HEK293 (cell line): ENCODE data around the gene GLMP.
A peak's percentile ranks its signal among the peaks of the same experiment; 100 is the strongest.

ENCODE experiments used
- CTCF ChIA-PET: fragments of 350-600 bp; formaldehyde crosslinking; extraction: SDS; loops from one replicate; lab custom pipeline; 2021; ENCODE audit warnings: antibody characterized with exemption; lab: Yijun Ruan, JAX
- POLR2A ChIA-PET: fragments of 300-600 bp; formaldehyde crosslinking; extraction: SDS; loops from one replicate; lab custom pipeline; 2020; ENCODE audit warnings: antibody characterized with exemption, inconsistent platforms; lab: Yijun Ruan, JAX
- H3K27ac ChIP-seq: fragments of 200-500 bp; sonication (Bioruptor generic); 2 replicates; pipeline ENCODE4 v1.5.1; 2014; ENCODE audit warnings: low read depth, low read length, control low read depth, inconsistent platforms; ENCODE audit errors: extremely low read depth
- H3K36me3 ChIP-seq, 2 experiments: fragments of 200-500 bp in 1 of 2; sonication (Bioruptor generic) in 1 of 2; 1 replicate in 1 of 2; 2 replicates in 1 of 2; pipeline ENCODE4 v1.5.1; 2014 to 2017; ENCODE audit warnings: inconsistent platforms in 2 of 2, low read length in 2 of 2; ENCODE audit not compliant: control insufficient read depth in 2 of 2, insufficient read depth in 1 of 2
- H3K4me1 ChIP-seq: fragments of 200-500 bp; sonication (Bioruptor generic); 2 replicates; pipeline ENCODE4 v1.5.1; 2014; ENCODE audit warnings: mild to moderate bottlenecking, low read length, inconsistent platforms; ENCODE audit not compliant: control insufficient read depth, insufficient read depth
- H3K4me3 ChIP-seq: 2 replicates; pipeline ENCODE4 v1.5.1; 2011; ENCODE audit warnings: low read depth, mild to moderate bottlenecking, control low read depth, low read length, moderate library complexity
- H3K9me3 ChIP-seq: fragments of 200-500 bp; sonication (Bioruptor generic); 2 replicates; pipeline ENCODE4 v1.5.1; 2014; ENCODE audit warnings: low read depth, low read length, inconsistent platforms; ENCODE audit not compliant: control insufficient read depth, insufficient read depth
- BCL6B ChIP-seq: fragments of 450-650 bp; formaldehyde crosslinking; IDR thresholded peaks from 2 replicates; pipeline ENCODE4 v1.5.1; 2017; ENCODE audit warnings: missing biosample characterization, missing genetic modification characterization
- EGR2 ChIP-seq: fragments of 450-650 bp; formaldehyde crosslinking; IDR thresholded peaks from 2 replicates; pipeline ENCODE4 v1.5.1; 2016; ENCODE audit warnings: low read depth, missing biosample characterization, missing genetic modification characterization
- PRDM6 ChIP-seq: fragments of 450-650 bp; formaldehyde crosslinking; IDR thresholded peaks from 2 replicates; pipeline ENCODE4 v1.5.1; 2017; ENCODE audit warnings: missing biosample characterization, missing genetic modification characterization
- REST ChIP-seq: fragments of 450-650 bp; formaldehyde crosslinking; IDR thresholded peaks from 2 replicates; pipeline ENCODE4 v1.5.1; 2016; ENCODE audit warnings: missing biosample characterization, missing genetic modification characterization
- ZBTB48 ChIP-seq: fragments of 450-650 bp; formaldehyde crosslinking; IDR thresholded peaks from 2 replicates; pipeline ENCODE4 v1.5.1; 2016; ENCODE audit warnings: missing biosample characterization, missing genetic modification characterization
- ZNF214 ChIP-seq: fragments of 450-650 bp; formaldehyde crosslinking; IDR thresholded peaks from 2 replicates; pipeline ENCODE4 v1.5.1; 2017; ENCODE audit warnings: missing biosample characterization, mild to moderate bottlenecking, missing genetic modification characterization, borderline replicate concordance
- ZNF221 ChIP-seq: fragments of 450-650 bp; formaldehyde crosslinking; IDR thresholded peaks from 2 replicates; pipeline ENCODE4 v1.5.1; 2017; ENCODE audit warnings: missing biosample characterization, missing genetic modification characterization, borderline replicate concordance
- ZNF324 ChIP-seq: fragments of 450-650 bp; formaldehyde crosslinking; IDR thresholded peaks from 2 replicates; pipeline ENCODE4 v1.5.1; 2016; ENCODE audit warnings: missing biosample characterization, missing genetic modification characterization
- ZNF335 ChIP-seq: fragments of 450-650 bp; formaldehyde crosslinking; conservative IDR thresholded peaks from 2 replicates; pipeline ENCODE4 v1.5.1; 2016; ENCODE audit warnings: missing biosample characterization, missing genetic modification characterization
- ZNF354C ChIP-seq: fragments of 450-650 bp; formaldehyde crosslinking; IDR thresholded peaks from 2 replicates; pipeline ENCODE4 v1.5.1; 2016; ENCODE audit warnings: missing biosample characterization, missing genetic modification characterization, low read depth, borderline replicate concordance
- ZNF394 ChIP-seq: fragments of 450-650 bp; formaldehyde crosslinking; IDR thresholded peaks from 2 replicates; pipeline ENCODE4 v1.5.1; 2016; ENCODE audit warnings: missing biosample characterization, missing genetic modification characterization, mild to moderate bottlenecking, moderate library complexity, borderline replicate concordance
- ZNF488 ChIP-seq: fragments of 450-650 bp; formaldehyde crosslinking; IDR thresholded peaks from 2 replicates; pipeline ENCODE4 v1.5.1; 2016; ENCODE audit warnings: missing biosample characterization, missing genetic modification characterization
- ZNF513 ChIP-seq: fragments of 450-650 bp; IDR thresholded peaks from 2 replicates; pipeline ENCODE4 v1.5.1; 2018; ENCODE audit warnings: missing biosample characterization, missing genetic modification characterization
- ZNF549 ChIP-seq: fragments of 450-650 bp; IDR thresholded peaks from 2 replicates; pipeline ENCODE4 v1.5.1; 2018; ENCODE audit warnings: missing biosample characterization, missing genetic modification characterization, mild to moderate bottlenecking, inconsistent platforms, moderate library complexity
- ZNF585B ChIP-seq: fragments of 450-650 bp; formaldehyde crosslinking; IDR thresholded peaks from 2 replicates; pipeline ENCODE4 v1.5.1; 2016; ENCODE audit warnings: missing biosample characterization, missing genetic modification characterization
- ZNF654 ChIP-seq: fragments of 450-650 bp; formaldehyde crosslinking; IDR thresholded peaks from 2 replicates; pipeline ENCODE4 v1.5.1; 2016; ENCODE audit warnings: low read depth, missing biosample characterization, missing genetic modification characterization
- ZNF660 ChIP-seq: fragments of 450-650 bp; IDR thresholded peaks from 2 replicates; pipeline ENCODE4 v1.5.1; 2018; ENCODE audit warnings: missing biosample characterization, mild to moderate bottlenecking, missing genetic modification characterization
- ZNF707 ChIP-seq: fragments of 450-650 bp; formaldehyde crosslinking; IDR thresholded peaks from 2 replicates; pipeline ENCODE4 v1.5.1; 2016; ENCODE audit warnings: missing biosample characterization, missing genetic modification characterization

The GLMP gene

GRCh38 chr1:156320560-156320959 lies 25.1 kb upstream of the GLMP start:
- POLR2A ChIA-PET = interaction anchor here (1.4 kb wide), 1 partner anchor 38 kb away, joined by 6 read pairs; the partner anchor contains the start of gene SMG5
- TF ChIP-seq ZNF335 = no peak
- TF ChIP-seq ZNF214 (tag by site-specific recombination) = no peak
- no peak for TF ChIP-seq REST (tag by site-specific recombination)
- no peak for TF ChIP-seq ZBTB48
- TF ChIP-seq ZNF488 = no peak
- no peak for TF ChIP-seq ZNF707 (tag by site-specific recombination)
- no peak for TF ChIP-seq PRDM6 (tag by site-specific recombination)
- no peak for TF ChIP-seq ZNF660 (tag by site-specific recombination)
- no peak for TF ChIP-seq ZNF324 (tag by site-specific recombination)
- TF ChIP-seq EGR2 (tag by site-specific recombination) = no peak
- TF ChIP-seq ZNF354C = no peak
- TF ChIP-seq BCL6B (tag by site-specific recombination) = no peak
- no peak for TF ChIP-seq ZNF513
- no peak for TF ChIP-seq ZNF549 (tag by site-specific recombination)
- TF ChIP-seq ZNF221 (tag by site-specific recombination) = no peak
- no peak for TF ChIP-seq ZNF394 (tag by site-specific recombination)
- Histone ChIP-seq H3K27ac (no peak overlapping the region), H3K36me3 (peaks cover 92 to 96% of the 10 kb centered on the region in 2 experiments), H3K9me3 (no peaks in the 10 kb centered on the region), H3K4me3 (no peak overlapping the region), H3K4me1 (no peaks in the 10 kb centered on the region)
- CTCF ChIA-PET = interaction anchor here (0.7 to 1.6 kb wide), 7 partner anchors 10 to 223 kb away, joined by 3 to 9 read pairs (median 5); no protein-coding TSS in a partner anchor

GRCh38 chr1:156319664-156320063 lies 24.2 kb upstream of the GLMP start:
- H3K4me1 ChIP-seq = no peaks in the 10 kb centered on the region
- CTCF ChIA-PET = interaction anchor here (0.5 to 2.4 kb wide), 27 partner anchors 9 to 1190 kb away, joined by 3 to 14 read pairs (median 4); partner anchors contain the start of genes CCT3, GLMP and TSACC
- H3K4me3 ChIP-seq = no peak overlapping the region
- TF ChIP-seq ZNF654 (tag by site-specific recombination) (peak; percentile 52), ZNF585B (no peak)
- H3K9me3 ChIP-seq = no peaks in the 10 kb centered on the region
- peaks cover 92 to 96% of the 10 kb centered on the region in 2 experiments for H3K36me3 ChIP-seq
- POLR2A ChIA-PET = interaction anchor here (1.4 kb wide), 1 partner anchor 37 kb away, joined by 6 read pairs; the partner anchor contains the start of gene SMG5
- H3K27ac ChIP-seq = no peak overlapping the region
